Ovary (tissue), 9 donors: ENCODE data around the gene THADA. TPM values are rescaled to one million over a fixed set of nuclear protein-coding genes. Genes with fewer than 3 reads are reported as not detected.

Source experiments
- DNase-seq, 5 donors: peaks; one replicate each; pipeline ENCODE4 v3.0.0-alpha.2; 2019 to 2020
- H3K27ac ChIP-seq, 2 donors: fragments of 200-600 bp; one replicate each; pipeline versions ENCODE4 v1.5.1 to v1.8.0; 2019 to 2022
- H3K27me3 ChIP-seq: fragments of 200-600 bp; one replicate; pipeline ENCODE4 v1.8.0; 2022
- H3K36me3 ChIP-seq: fragments of 200-600 bp; sonication (generic); one replicate; pipeline ENCODE4 v1.5.1; 2019
- H3K4me1 ChIP-seq: one replicate; pipeline ENCODE4 v1.8.1; 2013; ENCODE audit warnings: mild to moderate bottlenecking, moderate library complexity; ENCODE audit not compliant: insufficient read depth
- H3K4me3 ChIP-seq: fragments of 200-600 bp; sonication (generic); one replicate; pipeline ENCODE4 v1.5.1; 2017
- H3K9me3 ChIP-seq, 2 donors: fragments of 200-600 bp in 1 of 2; sonication (generic) in 1 of 2; one replicate each; pipeline versions ENCODE4 v1.5.1 to v1.8.1; 2013 to 2019; ENCODE audit warnings: mild to moderate bottlenecking in 1 of 2, moderate library complexity in 1 of 2
- CTCF ChIP-seq, 3 donors: fragments of 450-650 bp in 2 of 3; fragments of 200-600 bp in 1 of 3; IDR thresholded peaks; one replicate each; pipeline versions ENCODE4 v1.5.1 to v1.8.0; 2016 to 2022; ENCODE audit warnings: antibody characterized with exemption in 3 of 3, mild to moderate bottlenecking in 1 of 3
- EP300 ChIP-seq: sonication (generic); formaldehyde crosslinking; IDR thresholded peaks from one replicate; pipeline ENCODE4 v1.6.1; 2017; ENCODE audit warnings: antibody characterized with exemption
- POLR2A ChIP-seq: fragments of 450-650 bp; IDR thresholded peaks from one replicate; pipeline ENCODE4 v1.6.1; 2017; ENCODE audit warnings: antibody characterized with exemption, mild to moderate bottlenecking, moderate library complexity
- WGBS, 3 donors: extraction: QIAGEN DNeasy Blood & Tissue Kit in 1 of 3; methylation state at CpG; one replicate each; pipeline versions ENCODE4 v1.1.5 to v1.1.7; 2013 to 2017; 5-methylcytosine and 5-hydroxymethylcytosine counted together
- intact Hi-C, 4 donors: fragments of 100-400 bp; cut with DNase I; formaldehyde crosslinking; loops; one replicate each; pipeline versions ENCODE4 v1.11.0 to v1.15.1; 2022 to 2023
- polyA plus RNA-seq, 2 donors: library from polyadenylated mRNA; stranded (reverse); fragments of 200-250 nt in 1 of 2; fragments of 350-450 nt in 1 of 2; fragmentation: Illumina TruSeq in 1 of 2; extraction: RNeasy Lipid Tissue Mini Kit (QIAGEN cat#74804) in 1 of 2; gene quantifications; one replicate each; pipeline ENCODE4 v1.2.3, GENCODE V29; 2013 to 2014
- total RNA-seq, 7 donors: library from RNA; depleted of rRNA in 2 of 7; stranded (reverse); fragments of >200 nt in 2 of 7; fragmentation: NEBNext Ultra II Directional in 3 of 7; extraction: Animal tissue kit (Norgen Biotek cat#: 25700) in 3 of 7; gene quantifications; one replicate each; pipeline versions ENCODE4 v1.1.0 to v1.2.4, GENCODE V29; 2016 to 2023
- donor health status: DM: no; HTN: no; CAD: no; lungs with moderate emphysema.
- donor health status: DM: no; HTN: no; CAD: no.
- donor health status: Bipolar disorder and iron deficiency.
- donor health status: DM: yes; HTN: yes; CAD: no.
- donor health status: DM: no; HTN: no; CAD: no.
- donor health status: DM: yes; HTN: yes; CAD: no.

Gene THADA
- total and polyA plus RNA-seq, 9 donors, result 14.0 to 46.8 (median 28.6) TPM

- H3K4me1 ChIP-seq, result no peaks in the 10 kb centered on the region
- 47 to 54% (median 50%) methylated on average over 4 of the region's 4 CpGs for WGBS, 3 donors
- intact Hi-C loops, result no loop called here
- H3K27ac ChIP-seq, result no peak overlapping the region
- H3K36me3 ChIP-seq, result no peaks in the 10 kb centered on the region
- no peaks in the 10 kb centered on the region for H3K9me3 ChIP-seq
- no peaks in the 10 kb centered on the region for H3K27me3 ChIP-seq
- DNase-seq, result no peak
- H3K4me3 ChIP-seq, result no peak overlapping the region
- TF ChIP-seq CTCF (IDR thresholded peaks at IDR 0.05) (no peak), POLR2A (no peak), EP300 (no peak)
Observed at GRCh38 chr2:43201497-43201896, 394.3 kb downstream of the THADA start.

GRCh38 chr2:43201016-43201415, 394.8 kb downstream of the THADA start:
- Histone ChIP-seq H3K27me3 (no peaks in the 10 kb centered on the region), H3K4me1 (no peaks in the 10 kb centered on the region), H3K36me3 (no peaks in the 10 kb centered on the region), H3K27ac (no peak overlapping the region), H3K9me3 (no peaks in the 10 kb centered on the region), H3K4me3 (no peak overlapping the region)
- no peak for DNase-seq
- 95 to 97% (median 96%) methylated on average over 7 of the region's 7 CpGs for WGBS, 3 donors
- intact Hi-C loops, result no loop called here
- TF ChIP-seq POLR2A (no peak), CTCF (IDR thresholded peaks at IDR 0.05) (no peak), EP300 (no peak)

GRCh38 chr2:43199492-43200488, 396.0 kb downstream of the THADA start:
- no peaks in the 10 kb centered on the region for H3K4me1 ChIP-seq
- H3K36me3 ChIP-seq, result no peaks in the 10 kb centered on the region
- intact Hi-C loops, result no loop called here
- TF ChIP-seq POLR2A, result no peak
- TF ChIP-seq EP300, result no peak
- TF ChIP-seq CTCF (IDR thresholded peaks at IDR 0.05), result no peak
- WGBS, 3 donors, result 86 to 90% (median 89%) methylated on average over 15 to 16 of the region's 16 CpGs
- H3K4me3 ChIP-seq, result no peak overlapping the region
- H3K27me3 ChIP-seq, result no peaks in the 10 kb centered on the region
- no peak overlapping the region for H3K27ac ChIP-seq
- DNase-seq, result no peak
- no peaks in the 10 kb centered on the region for H3K9me3 ChIP-seq

GRCh38 chr2:43198263-43198662, 397.6 kb downstream of the THADA start:
- TF ChIP-seq EP300, result no peak
- TF ChIP-seq CTCF (IDR thresholded peaks at IDR 0.05), result no peak

More at GRCh38 chr2:43198263-43198662, 397.6 kb downstream of the THADA start:
- WGBS, 3 donors, result 96 to 98% (median 97%) methylated on average over 6 of the region's 6 CpGs
- H3K36me3 ChIP-seq, result no peaks in the 10 kb centered on the region
- H3K27ac ChIP-seq, result no peak overlapping the region
- intact Hi-C loops, result no loop called here
- peaks cover 2% of the 10 kb centered on the region for H3K4me1 ChIP-seq
- DNase-seq, result no peak
- no peak overlapping the region for H3K4me3 ChIP-seq
- H3K27me3 ChIP-seq, result no peaks in the 10 kb centered on the region
- no peaks in the 10 kb centered on the region for H3K9me3 ChIP-seq
